ENCODE measurements around the gene PPFIA3.
"Not testable (repeated sequence)": the region's sequence is repeated elsewhere in the genome, so short reads cannot be mapped to it uniquely, and the experiment has no call there.

The PPFIA3 gene

DNA sequence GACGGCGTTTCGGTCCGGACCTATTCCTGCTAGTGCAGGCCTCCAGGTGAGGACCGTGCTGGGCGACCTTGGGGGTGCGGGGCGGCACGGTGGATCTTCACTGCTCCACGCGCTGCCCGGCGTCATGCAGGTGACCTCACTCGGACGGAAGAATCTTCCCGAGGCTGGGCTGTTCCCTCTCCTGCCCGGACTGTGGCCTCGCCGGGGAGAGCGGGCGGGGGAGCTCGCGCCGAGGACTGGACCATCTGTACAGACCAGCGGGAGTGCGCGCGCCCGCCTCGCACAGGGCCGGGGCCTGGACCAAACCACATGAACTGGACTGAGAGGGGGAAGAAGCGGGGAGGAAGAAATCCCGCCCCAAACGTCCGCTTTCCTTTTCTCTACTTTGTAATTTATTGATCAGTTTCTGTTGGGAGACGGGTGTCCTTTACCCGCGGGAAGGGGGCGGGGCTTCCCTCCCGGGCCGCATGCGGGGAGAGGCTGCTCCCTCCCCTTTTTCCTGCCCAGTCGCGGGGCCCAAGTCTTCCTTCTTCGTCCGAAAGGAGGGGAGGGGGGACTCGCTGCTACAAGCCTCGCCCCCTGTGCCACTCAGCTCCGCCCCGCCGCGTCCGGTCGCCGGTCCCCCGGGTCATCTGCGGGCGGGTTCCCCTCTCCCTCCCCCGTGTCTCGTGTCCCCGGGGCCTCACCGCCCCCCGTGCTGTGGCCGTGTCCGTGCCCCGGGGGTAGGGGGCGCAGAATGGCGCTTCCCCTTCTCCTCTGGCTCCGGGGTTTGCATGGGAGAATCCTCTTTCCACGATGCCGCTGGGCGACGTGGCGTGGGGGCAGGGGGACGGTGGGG, 31.0 kb downstream of the PPFIA3 start:
- peak; percentile 74 for DNase-seq

GRCh38 chr19:49150944-49151243, 31.6 kb downstream of the PPFIA3 start:
- DNase-seq = no peak

GRCh38 chr19:49151267-49152118, 32.1 kb downstream of the PPFIA3 start:
- DNase-seq = no peak

- no peak for DNase-seq
Observed at GRCh38 chr19:49152119-49152550, 32.8 kb downstream of the PPFIA3 start.

- no peak for DNase-seq
Observed at GRCh38 chr19:49153167-49153809, 33.9 kb downstream of the PPFIA3 start.

DNA sequence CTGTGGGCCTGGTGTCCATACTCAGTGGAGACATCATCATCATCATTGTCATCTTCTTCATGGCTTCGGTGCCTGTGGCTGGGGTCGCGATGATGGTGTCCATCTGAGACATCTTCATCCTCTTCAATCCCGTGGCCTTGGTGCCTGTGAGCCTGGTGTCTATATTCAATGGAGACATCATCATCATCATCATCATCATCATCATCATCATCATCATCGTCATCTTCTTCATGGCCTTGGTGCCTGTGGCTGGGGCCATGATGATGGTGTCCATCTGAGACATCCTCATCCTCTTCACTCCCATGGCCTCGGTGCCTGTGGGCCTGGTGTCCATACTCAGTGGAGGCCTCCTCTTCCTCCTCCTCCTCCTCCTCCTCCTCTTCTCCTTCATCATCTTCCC, 34.9 kb downstream of the PPFIA3 start:
- no peak for DNase-seq

GRCh38 chr19:49155005-49155819, 35.9 kb downstream of the PPFIA3 start, which contains the start of gene HRC:
HRC (minus strand) TSS chr19:49155396; CDS start chr19:49155237, 159 bp downstream.
- no peak for DNase-seq

DNA sequence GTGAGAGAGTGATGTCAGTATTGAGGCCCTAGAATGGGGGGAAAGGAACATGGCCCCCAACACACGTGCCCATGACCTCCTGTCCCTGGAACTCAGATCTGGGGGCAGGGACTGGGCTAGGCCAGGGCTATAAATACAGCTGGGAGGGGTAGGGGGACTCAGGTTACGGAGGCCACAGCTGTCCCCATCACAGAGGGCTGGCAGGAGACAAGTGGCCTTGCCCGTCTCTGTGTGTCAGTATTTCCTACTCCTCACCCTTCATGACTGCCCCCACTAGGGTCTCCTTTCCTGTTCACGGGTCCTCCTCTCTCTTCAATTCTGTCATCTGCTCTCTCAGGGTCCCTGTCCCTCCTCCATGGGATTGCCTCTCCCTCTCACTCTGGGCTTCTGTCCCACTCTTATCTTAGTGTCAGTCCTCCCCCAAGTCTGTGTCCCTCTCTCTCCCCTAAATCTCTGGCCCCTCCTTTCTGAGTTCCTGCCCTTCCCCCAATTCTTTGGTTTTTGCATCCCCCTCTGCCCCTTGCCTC, 36.5 kb downstream of the PPFIA3 start:
- no peak for DNase-seq

- DNase-seq = peak; percentile 63 to 74
Observed at GRCh38 chr19:49157445-49158224, 38.3 kb downstream of the PPFIA3 start, which contains the start of gene TRPM4. TRPM4 (plus strand) TSS chr19:49157792; CDS start chr19:49157867, 75 bp downstream.

- DNase-seq = no peak
Observed at GRCh38 chr19:49160450-49161189, 41.3 kb downstream of the PPFIA3 start.

GRCh38 chr19:49161987-49162386, 42.6 kb downstream of the PPFIA3 start:
- DNase-seq = no peak

DNA sequence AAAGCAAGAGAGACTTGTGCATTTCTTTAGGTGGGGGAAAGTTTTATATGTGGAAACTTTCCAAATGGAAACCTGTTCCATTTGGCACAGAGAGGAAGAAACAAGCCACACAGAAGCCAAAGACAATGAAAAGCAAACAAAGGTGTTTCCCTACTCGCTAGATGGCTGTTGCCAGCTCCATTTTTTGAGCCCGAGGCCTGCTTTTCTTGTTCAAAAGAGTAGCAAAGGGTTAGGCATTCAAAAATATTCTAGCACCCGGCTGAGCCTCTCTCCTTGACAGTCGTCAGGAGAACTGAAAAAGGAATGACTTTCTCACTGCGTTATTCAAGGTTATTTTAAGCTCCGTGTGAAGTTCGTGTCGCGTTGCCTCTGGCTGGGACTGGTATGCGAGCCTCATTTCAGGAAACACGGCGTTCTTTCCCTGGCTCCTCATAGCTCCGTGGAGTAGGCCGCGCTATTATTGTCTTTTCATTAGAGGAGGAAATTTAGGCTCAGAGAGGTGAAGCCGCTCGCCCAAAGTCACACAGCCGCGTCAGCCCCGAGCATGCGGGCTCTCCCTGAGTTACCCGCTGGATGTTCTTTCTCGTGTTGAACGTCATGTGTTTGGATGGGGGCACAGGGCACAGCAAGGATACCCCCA, 45.9 kb downstream of the PPFIA3 start:
- no peak for DNase-seq

DNA sequence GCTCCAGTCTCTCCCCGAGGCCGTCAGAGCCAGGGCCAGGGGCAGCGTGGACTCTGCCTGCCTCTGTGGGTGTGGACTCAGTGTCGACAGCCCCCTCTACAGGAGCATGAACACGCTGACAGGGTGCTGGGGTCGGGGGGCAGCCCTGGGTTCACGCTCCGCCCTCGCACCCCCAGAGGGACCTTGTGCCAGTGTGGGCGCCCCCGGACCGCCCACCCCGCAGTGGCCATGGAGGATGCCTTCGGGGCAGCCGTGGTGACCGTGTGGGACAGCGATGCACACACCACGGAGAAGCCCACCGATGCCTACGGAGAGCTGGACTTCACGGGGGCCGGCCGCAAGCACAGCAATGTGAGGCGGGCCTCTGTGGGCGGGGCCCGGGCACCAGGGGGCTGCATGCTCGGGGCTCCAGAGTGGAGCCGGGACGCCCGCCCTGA, 46.5 kb downstream of the PPFIA3 start:
- no peak for DNase-seq

GRCh38 chr19:49167857-49168409, 48.6 kb downstream of the PPFIA3 start:
- no peak for DNase-seq

GRCh38 chr19:49168421-49168820, 49.1 kb downstream of the PPFIA3 start:
- no peak for DNase-seq

- no peak for DNase-seq
Observed at GRCh38 chr19:49173198-49173597, 53.9 kb downstream of the PPFIA3 start.

DNA sequence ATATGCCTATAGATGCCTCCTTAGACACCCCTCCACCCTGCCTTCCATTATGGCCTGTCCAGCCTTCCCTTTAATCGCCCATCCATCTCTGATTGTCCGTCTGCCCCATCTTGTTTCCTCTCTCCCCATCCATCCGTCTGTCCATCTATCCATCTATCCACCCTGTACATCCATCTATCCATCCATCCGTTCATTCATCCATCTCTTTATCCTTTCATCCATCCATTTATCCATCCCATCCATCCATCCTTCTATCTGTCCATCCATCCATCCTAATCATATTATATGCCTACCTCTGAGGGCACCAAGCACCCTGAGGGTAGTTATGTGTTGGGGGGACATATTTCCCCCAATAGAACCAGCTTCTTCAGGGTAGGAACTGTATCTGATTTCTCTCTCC, 61.3 kb downstream of the PPFIA3 start:
- DNase-seq = no peak

- DNase-seq = not testable (repeated sequence)
Observed at GRCh38 chr19:49182010-49182847, 62.9 kb downstream of the PPFIA3 start.

All from Kasumi-1 (cell line).